GM23338 (cell line): Measurements from ENCODE around the gene APOBR.

Experiments
- CREB1 ChIP-seq: fragments of 250-450 bp; sonication (Bioruptor Pico); IDR thresholded peaks from 2 replicates; pipeline ENCODE4 v1.5.0; 2020; ENCODE audit warnings: low read depth, mild to moderate bottlenecking, moderate library complexity
- CTCF ChIP-seq, 2 experiments: fragments of 200-600 bp in 1 of 2; sonication (generic) in 1 of 2; conservative IDR thresholded peaks; 2 replicates each; pipeline versions ENCODE4 v1.5.1 to v1.6.1; 2016 to 2017; ENCODE audit warnings: antibody characterized with exemption in 2 of 2, low read depth in 2 of 2, mild to moderate bottlenecking in 2 of 2, moderate library complexity in 1 of 2
- EZH2 ChIP-seq: fragments of 200-600 bp; sonication (generic); IDR thresholded peaks from one replicate; pipeline ENCODE4 v1.8.0; 2017; ENCODE audit warnings: antibody characterized with exemption, mild to moderate bottlenecking, low read depth; ENCODE audit not compliant: unreplicated experiment
- EZH2phosphoT487 ChIP-seq: fragments of 200-600 bp; sonication (generic); IDR thresholded peaks from one replicate; pipeline ENCODE4 v1.8.1; 2018; ENCODE audit warnings: antibody characterized with exemption; ENCODE audit not compliant: unreplicated experiment
- POLR2AphosphoS5 ChIP-seq: IDR thresholded peaks from 2 replicates; pipeline ENCODE4 v1.6.1; 2016; ENCODE audit warnings: antibody characterized with exemption, low read depth
- REST ChIP-seq: IDR thresholded peaks from one replicate; pipeline ENCODE4 v1.6.1; 2018; ENCODE audit warnings: antibody characterized with exemption; ENCODE audit not compliant: unreplicated experiment

GRCh38 chr16:28537964-28538732 is 43.7 kb downstream of the APOBR start:
- TF ChIP-seq POLR2AphosphoS5 (no peak), CTCF (conservative IDR thresholded peaks at IDR 0.05; ENCODE audit: low read depth in 2 of 2) (no peak), EZH2 (no peak), REST (no peak), CREB1 (CRISPR knock-in tag) (no peak), EZH2phosphoT487 (no peak)
